ENCODE data around the gene KIF1C. TPM values are rescaled to one million over a fixed set of nuclear protein-coding genes. Genes with fewer than 3 reads are reported as not detected.

KIF1C gene
- total and polyA plus RNA-seq, 9 of the 15 experiments (the other 6 are each of a cell fraction or from before 2014, with no cell fraction given), result 0.38 to 68.4 (median 25.1) TPM

GRCh38 chr17:4950075-4950745, 47.5 kb upstream of the KIF1C start (continued):
- TF ChIP-seq JUNB (CRISPR knock-in tag; conservative IDR thresholded peaks at IDR 0.05), result no peak
- peak; percentile 83 for TF ChIP-seq POLR2G (IDR thresholded peaks at IDR 0.05; ENCODE audit: low read depth, low read length)
- TF ChIP-seq, protein P1, sequence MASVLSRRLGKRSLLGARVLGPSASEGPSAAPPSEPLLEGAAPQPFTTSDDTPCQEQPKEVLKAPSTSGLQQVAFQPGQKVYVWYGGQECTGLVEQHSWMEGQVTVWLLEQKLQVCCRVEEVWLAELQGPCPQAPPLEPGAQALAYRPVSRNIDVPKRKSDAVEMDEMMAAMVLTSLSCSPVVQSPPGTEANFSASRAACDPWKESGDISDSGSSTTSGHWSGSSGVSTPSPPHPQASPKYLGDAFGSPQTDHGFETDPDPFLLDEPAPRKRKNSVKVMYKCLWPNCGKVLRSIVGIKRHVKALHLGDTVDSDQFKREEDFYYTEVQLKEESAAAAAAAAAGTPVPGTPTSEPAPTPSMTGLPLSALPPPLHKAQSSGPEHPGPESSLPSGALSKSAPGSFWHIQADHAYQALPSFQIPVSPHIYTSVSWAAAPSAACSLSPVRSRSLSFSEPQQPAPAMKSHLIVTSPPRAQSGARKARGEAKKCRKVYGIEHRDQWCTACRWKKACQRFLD (CRISPR knock-in tag; IDR thresholded peaks at IDR 0.05), result peak; percentile 66; the same call in 1 of the 2 replicates
- TF ChIP-seq ZNF79 (CRISPR knock-in tag; IDR thresholded peaks at IDR 0.05; ENCODE audit: low read depth), result no peak
- TF ChIP-seq FOSL1 (tag; conservative IDR thresholded peaks at IDR 0.05), result peak; percentile 94
- TF ChIP-seq CEBPB (tag; IDR thresholded peaks at IDR 0.05), result no peak
- no peak for TF ChIP-seq ATF1 (CRISPR knock-in tag; IDR thresholded peaks at IDR 0.05)
- peak; percentile 9; the same call in 1 of the 2 replicates for TF ChIP-seq ATF1 (tag; IDR thresholded peaks at IDR 0.05)
- TF ChIP-seq PHF8 (IDR thresholded peaks at IDR 0.05; ENCODE audit: borderline replicate concordance, low read length), result peak; percentile 56; the same call in 1 of the 2 replicates
- TF ChIP-seq SRSF3 (IDR thresholded peaks at IDR 0.05; ENCODE audit: insufficient read depth, low read length), result 0 out of 2 replicates have a peak, but pooled peaks have one; percentile 60
- TF ChIP-seq, protein P2, sequence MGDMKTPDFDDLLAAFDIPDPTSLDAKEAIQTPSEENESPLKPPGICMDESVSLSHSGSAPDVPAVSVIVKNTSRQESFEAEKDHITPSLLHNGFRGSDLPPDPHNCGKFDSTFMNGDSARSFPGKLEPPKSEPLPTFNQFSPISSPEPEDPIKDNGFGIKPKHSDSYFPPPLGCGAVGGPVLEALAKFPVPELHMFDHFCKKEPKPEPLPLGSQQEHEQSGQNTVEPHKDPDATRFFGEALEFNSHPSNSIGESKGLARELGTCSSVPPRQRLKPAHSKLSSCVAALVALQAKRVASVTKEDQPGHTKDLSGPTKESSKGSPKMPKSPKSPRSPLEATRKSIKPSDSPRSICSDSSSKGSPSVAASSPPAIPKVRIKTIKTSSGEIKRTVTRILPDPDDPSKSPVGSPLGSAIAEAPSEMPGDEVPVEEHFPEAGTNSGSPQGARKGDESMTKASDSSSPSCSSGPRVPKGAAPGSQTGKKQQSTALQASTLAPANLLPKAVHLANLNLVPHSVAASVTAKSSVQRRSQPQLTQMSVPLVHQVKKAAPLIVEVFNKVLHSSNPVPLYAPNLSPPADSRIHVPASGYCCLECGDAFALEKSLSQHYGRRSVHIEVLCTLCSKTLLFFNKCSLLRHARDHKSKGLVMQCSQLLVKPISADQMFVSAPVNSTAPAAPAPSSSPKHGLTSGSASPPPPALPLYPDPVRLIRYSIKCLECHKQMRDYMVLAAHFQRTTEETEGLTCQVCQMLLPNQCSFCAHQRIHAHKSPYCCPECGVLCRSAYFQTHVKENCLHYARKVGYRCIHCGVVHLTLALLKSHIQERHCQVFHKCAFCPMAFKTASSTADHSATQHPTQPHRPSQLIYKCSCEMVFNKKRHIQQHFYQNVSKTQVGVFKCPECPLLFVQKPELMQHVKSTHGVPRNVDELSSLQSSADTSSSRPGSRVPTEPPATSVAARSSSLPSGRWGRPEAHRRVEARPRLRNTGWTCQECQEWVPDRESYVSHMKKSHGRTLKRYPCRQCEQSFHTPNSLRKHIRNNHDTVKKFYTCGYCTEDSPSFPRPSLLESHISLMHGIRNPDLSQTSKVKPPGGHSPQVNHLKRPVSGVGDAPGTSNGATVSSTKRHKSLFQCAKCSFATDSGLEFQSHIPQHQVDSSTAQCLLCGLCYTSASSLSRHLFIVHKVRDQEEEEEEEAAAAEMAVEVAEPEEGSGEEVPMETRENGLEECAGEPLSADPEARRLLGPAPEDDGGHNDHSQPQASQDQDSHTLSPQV (IDR thresholded peaks at IDR 0.05), result 0 out of 2 replicates have a peak, but pooled peaks have one; percentile 15
- TF ChIP-seq, protein P3, sequence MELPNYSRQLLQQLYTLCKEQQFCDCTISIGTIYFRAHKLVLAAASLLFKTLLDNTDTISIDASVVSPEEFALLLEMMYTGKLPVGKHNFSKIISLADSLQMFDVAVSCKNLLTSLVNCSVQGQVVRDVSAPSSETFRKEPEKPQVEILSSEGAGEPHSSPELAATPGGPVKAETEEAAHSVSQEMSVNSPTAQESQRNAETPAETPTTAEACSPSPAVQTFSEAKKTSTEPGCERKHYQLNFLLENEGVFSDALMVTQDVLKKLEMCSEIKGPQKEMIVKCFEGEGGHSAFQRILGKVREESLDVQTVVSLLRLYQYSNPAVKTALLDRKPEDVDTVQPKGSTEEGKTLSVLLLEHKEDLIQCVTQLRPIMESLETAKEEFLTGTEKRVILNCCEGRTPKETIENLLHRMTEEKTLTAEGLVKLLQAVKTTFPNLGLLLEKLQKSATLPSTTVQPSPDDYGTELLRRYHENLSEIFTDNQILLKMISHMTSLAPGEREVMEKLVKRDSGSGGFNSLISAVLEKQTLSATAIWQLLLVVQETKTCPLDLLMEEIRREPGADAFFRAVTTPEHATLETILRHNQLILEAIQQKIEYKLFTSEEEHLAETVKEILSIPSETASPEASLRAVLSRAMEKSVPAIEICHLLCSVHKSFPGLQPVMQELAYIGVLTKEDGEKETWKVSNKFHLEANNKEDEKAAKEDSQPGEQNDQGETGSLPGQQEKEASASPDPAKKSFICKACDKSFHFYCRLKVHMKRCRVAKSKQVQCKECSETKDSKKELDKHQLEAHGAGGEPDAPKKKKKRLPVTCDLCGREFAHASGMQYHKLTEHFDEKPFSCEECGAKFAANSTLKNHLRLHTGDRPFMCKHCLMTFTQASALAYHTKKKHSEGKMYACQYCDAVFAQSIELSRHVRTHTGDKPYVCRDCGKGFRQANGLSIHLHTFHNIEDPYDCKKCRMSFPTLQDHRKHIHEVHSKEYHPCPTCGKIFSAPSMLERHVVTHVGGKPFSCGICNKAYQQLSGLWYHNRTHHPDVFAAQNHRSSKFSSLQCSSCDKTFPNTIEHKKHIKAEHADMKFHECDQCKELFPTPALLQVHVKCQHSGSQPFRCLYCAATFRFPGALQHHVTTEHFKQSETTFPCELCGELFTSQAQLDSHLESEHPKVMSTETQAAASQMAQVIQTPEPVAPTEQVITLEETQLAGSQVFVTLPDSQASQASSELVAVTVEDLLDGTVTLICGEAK (IDR thresholded peaks at IDR 0.05), result peak; percentile 9; the same call in 1 of the 2 replicates
- TF ChIP-seq, protein P3 (CRISPR knock-in tag; IDR thresholded peaks at IDR 0.05), result no peak

Data from K562 (cell line).